IPS-15b (cell line): Measurements from ENCODE around the gene FFAR1.

Experiments used
- H3K27me3 ChIP-seq: one replicate; pipeline ENCODE4 v1.6.1; 2013; ENCODE audit warnings: low read length; ENCODE audit not compliant: control insufficient read depth, insufficient read depth
- H3K36me3 ChIP-seq: one replicate; pipeline ENCODE4 v1.6.1; 2013; ENCODE audit warnings: low read length; ENCODE audit not compliant: control insufficient read depth, insufficient read depth
- H3K4me1 ChIP-seq: one replicate; pipeline ENCODE4 v1.6.1; 2013; ENCODE audit warnings: mild to moderate bottlenecking, low read length; ENCODE audit not compliant: control insufficient read depth, insufficient read depth
- H3K4me3 ChIP-seq: one replicate; pipeline ENCODE4 v1.5.1; 2013; ENCODE audit warnings: low read depth, low read length
- H3K9ac ChIP-seq: one replicate; pipeline ENCODE4 v1.6.1; 2013; ENCODE audit warnings: low read depth, mild to moderate bottlenecking, low read length
- H3K9me3 ChIP-seq: one replicate; pipeline ENCODE4 v1.6.1; 2013; ENCODE audit warnings: mild to moderate bottlenecking, low read length; ENCODE audit not compliant: control insufficient read depth, insufficient read depth

FFAR1 gene

DNA sequence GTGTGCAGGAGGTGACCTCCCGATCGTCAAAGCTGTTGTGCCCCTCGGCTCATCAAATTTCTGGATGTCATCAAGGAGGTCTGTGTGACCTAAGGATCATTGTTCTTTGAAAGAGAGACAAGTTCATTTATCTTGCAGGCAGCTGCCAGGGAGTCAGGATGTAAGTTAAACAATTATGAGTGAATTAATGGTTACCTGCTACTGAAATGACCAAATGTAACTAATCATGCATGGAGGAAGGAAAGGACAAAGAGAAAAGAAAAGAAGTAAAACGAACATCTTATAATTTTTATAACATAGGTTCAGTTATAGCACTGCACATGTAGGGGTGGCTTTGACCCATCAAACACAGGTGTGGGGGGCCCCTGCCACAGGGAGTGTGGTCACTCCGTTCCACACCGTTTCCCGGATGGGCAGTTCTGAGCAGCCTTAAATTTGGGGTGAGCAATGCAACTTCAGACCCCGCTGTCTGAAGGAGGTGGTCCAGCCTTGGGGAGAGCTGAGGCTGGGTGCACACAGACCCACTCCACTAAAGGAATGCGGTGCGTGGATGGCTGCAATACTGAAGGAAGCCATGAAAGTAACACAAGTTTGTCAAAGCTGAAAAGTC, 13.5 kb upstream of the FFAR1 start:
- H3K27me3 ChIP-seq = no peaks in the 10 kb centered on the region
- H3K9me3 ChIP-seq = no peaks in the 10 kb centered on the region
- H3K4me3 ChIP-seq = no peak overlapping the region
- H3K36me3 ChIP-seq = no peaks in the 10 kb centered on the region
- H3K4me1 ChIP-seq = no peaks in the 10 kb centered on the region
- H3K9ac ChIP-seq = no peak overlapping the region

DNA sequence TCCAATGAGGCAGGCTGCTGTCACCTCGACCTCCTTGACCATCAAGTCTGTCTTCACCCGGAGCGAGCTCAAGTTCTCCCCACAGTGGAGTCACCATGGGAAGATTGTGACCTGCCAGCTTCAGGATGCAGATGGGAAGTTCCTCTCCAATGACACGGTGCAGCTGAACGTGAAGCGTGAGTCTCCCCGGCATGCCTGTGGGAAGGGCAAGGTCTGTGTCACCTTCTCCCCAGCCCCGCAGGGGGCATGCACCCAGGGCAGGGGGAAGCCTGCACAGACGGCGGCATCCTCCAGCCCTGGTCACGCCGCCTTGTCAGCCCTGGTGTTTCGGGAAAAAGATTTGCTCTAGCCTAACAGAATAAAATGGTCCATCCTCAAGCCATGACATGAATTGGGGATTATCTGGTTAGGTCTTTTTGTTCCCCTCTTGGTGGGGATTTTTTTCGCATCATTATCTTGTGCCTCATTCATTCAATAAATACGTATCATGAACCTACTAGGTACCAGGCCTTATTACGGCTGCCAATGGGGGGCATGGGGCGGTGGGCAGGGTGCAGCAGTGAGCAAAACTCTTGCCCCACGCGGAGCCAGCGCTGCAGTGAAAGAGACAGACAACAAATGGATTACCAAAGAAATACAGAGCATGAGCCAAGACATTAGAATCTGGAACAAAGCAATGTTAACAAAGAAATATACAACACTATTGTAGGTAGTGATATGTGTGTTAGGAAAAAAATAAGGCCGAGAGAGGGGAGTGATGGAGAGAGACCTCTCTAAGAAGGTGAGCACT, 11.3 kb upstream of the FFAR1 start:
- Histone ChIP-seq H3K36me3 (no peaks in the 10 kb centered on the region), H3K4me3 (no peak overlapping the region), H3K4me1 (no peaks in the 10 kb centered on the region), H3K9me3 (no peaks in the 10 kb centered on the region), H3K9ac (no peak overlapping the region), H3K27me3 (no peaks in the 10 kb centered on the region)

DNA sequence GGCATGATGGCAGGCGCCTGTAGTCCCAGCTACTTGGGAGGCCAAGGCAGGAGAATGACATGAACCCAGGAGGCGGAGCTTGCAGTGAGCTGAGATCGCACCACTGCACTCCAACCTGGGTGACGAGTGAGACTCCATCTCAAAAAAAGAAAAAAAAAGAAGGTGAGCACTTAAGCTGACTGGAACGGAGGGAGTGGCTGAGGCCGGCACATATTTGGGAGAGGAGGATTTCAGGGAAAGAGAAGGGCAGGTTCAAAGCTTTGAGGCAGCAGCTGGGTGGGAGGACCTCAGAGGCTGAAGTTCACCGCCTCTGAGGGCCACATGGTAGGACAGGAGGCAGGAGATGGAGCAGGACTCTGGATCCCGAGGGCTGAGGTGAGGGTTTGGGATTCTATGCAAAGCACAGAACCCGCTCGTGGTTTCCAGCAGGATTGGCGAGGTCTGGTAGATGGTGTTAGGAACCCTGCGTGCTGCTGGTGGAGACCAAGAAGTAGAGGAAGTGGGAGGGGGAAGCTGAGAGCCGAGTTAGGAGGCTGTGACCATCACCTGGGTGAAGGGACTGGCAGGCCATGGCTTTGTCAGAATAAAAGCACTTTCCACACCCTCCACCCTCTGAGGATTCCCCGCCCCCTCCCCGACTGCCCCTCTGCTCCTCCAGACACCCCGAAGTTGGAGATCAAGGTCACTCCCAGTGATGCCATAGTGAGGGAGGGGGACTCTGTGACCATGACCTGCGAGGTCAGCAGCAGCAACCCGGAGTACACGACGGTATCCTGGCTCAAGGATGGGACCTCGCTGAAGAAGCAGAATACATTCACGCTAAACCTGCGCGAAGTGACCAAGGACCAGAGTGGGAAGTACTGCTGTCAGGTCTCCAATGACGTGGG, 10.4 kb upstream of the FFAR1 start:
- Histone ChIP-seq H3K4me3 (no peak overlapping the region), H3K36me3 (no peaks in the 10 kb centered on the region), H3K9me3 (no peaks in the 10 kb centered on the region), H3K27me3 (no peaks in the 10 kb centered on the region), H3K4me1 (no peaks in the 10 kb centered on the region), H3K9ac (no peak overlapping the region)

DNA sequence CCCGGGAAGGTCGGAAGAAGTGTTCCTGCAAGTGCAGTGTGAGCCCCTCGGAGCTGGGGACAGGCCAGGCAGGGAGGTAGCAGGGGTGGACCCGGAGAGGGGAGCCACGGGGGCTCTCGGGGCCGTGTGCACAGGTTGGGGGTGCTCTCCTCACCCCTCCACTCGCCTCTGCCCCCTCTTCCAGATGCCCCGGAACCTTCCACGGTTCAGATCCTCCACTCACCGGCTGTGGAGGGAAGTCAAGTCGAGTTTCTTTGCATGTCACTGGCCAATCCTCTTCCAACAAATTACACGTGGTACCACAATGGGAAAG, 9.8 kb upstream of the FFAR1 start:
- H3K4me1 ChIP-seq = no peaks in the 10 kb centered on the region
- no peaks in the 10 kb centered on the region for H3K36me3 ChIP-seq
- no peaks in the 10 kb centered on the region for H3K9me3 ChIP-seq
- H3K9ac ChIP-seq = no peak overlapping the region
- no peaks in the 10 kb centered on the region for H3K27me3 ChIP-seq
- H3K4me3 ChIP-seq = no peak overlapping the region

DNA sequence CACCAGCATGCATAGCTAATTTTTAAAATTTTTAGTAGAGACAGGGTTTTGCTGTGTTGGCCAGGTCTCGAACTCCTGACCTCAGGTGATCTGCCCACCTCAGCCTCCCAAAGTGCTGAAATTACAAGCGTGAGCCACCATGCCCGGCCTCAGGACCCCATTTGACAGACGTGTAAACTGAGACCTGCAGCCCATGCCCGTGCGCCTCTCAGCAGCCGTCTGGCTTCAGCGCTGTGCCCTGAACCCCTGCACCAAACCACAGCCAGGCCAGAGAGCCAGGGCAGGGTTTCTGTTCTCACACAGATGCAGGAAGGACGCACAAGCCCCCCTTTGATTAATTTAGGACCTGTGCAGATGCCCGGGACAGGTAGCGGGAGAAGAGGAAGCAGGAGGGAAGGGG, 7.3 kb upstream of the FFAR1 start:
- Histone ChIP-seq H3K27me3 (no peaks in the 10 kb centered on the region), H3K4me1 (no peaks in the 10 kb centered on the region), H3K9me3 (no peaks in the 10 kb centered on the region)

DNA sequence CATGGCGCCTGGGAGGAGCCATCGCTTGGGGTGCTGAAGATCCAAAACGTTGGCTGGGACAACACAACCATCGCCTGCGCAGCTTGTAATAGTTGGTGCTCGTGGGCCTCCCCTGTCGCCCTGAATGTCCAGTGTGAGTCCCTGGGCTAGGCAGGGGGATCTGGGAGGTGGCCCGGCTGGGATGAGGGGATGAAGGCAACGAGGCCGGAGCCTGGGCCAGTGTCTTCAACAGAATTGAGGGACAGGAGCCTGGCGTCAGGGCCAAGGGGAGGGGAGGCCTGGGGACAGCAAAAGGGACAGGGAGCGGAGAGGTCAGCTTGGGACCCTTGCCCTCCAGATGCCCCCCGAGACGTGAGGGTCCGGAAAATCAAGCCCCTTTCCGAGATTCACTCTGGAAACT, 6.7 kb upstream of the FFAR1 start:
- H3K4me1 ChIP-seq = no peaks in the 10 kb centered on the region
- H3K27me3 ChIP-seq = no peaks in the 10 kb centered on the region
- H3K36me3 ChIP-seq = no peaks in the 10 kb centered on the region
- no peaks in the 10 kb centered on the region for H3K9me3 ChIP-seq
- H3K4me3 ChIP-seq = no peak overlapping the region
- H3K9ac ChIP-seq = no peak overlapping the region

More for the DNA sequence above, 7.3 kb upstream of the FFAR1 start:
- no peak overlapping the region for H3K9ac ChIP-seq
- H3K4me3 ChIP-seq = no peak overlapping the region
- H3K36me3 ChIP-seq = no peaks in the 10 kb centered on the region

DNA sequence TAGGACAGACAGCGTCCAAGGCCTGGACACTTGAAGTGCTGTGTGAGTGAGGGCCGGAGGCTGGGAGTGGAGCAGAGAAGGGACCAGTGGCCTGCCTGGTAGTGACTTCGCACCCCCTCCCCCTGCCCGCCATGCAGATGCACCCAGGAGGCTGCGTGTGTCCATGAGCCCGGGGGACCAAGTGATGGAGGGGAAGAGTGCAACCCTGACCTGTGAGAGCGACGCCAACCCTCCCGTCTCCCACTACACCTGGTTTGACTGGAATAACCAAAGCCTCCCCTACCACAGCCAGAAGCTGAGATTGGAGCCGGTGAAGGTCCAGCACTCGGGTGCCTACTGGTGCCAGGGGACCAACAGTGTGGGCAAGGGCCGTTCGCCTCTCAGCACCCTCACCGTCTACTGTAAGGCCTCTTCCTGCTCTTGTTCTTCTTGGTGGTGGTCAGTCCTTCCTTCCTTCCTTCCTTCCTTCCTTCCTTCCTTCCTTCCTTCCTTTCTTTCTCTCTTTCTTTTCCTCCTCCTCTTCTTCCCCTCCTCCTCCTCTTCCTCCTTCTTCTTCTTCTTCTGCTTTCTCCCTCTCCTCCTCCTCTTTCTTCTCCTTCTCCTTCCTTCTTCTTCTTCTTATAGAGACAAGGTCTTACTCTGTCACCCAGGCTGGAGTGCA, 6.0 kb upstream of the FFAR1 start:
- Histone ChIP-seq H3K36me3 (no peaks in the 10 kb centered on the region), H3K9ac (no peak overlapping the region), H3K4me1 (no peaks in the 10 kb centered on the region)

DNA sequence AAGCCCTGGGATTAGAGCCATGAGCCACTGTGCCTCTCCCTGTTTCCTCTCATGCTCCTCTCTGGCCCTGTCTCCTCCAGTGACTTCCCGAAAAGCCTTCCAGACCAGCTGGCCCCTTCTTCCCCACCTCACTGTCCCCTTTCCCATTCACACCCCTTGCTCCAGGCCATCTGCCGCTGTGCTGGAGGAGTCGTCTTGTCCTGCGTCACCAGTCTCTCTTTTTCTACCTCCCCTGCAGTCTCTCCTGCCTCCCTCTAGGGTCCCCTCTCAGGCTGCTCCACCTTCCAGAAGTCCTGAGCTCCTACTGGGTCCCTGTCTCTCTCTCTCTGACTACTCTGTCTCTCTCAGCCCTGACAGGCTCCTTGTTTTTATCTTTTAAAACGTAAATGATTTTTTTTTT, 5.3 kb upstream of the FFAR1 start:
- no peak overlapping the region for H3K4me3 ChIP-seq
- no peaks in the 10 kb centered on the region for H3K4me1 ChIP-seq
- H3K27me3 ChIP-seq = no peaks in the 10 kb centered on the region
- H3K9ac ChIP-seq = no peak overlapping the region
- no peaks in the 10 kb centered on the region for H3K9me3 ChIP-seq
- no peaks in the 10 kb centered on the region for H3K36me3 ChIP-seq

More for the DNA sequence above, 6.0 kb upstream of the FFAR1 start:
- H3K9me3 ChIP-seq = no peaks in the 10 kb centered on the region
- no peaks in the 10 kb centered on the region for H3K27me3 ChIP-seq
- no peak overlapping the region for H3K4me3 ChIP-seq

DNA sequence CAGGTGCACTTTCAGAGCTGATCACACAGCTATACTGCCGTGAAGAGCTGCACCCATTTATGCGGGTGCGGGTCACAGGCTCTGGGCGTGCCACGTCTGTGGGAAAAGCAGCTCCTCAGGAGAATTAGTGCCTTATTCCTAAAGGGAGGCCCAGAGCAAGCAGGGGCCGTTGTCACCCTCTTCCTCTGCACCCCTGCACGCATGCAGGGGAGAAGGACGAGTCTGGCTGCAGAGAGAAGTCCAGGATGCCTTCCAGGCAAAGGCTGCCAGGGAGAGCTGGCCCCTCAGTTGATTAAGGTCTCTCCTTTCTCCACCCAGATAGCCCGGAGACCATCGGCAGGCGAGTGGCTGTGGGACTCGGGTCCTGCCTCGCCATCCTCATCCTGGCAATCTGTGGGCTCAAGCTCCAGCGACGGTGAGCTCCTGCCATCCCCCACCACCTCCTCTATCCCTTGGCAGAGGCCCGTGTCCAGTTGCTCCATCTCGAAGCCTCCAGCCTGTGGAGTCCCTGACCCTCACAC, 3.1 kb upstream of the FFAR1 start:
- H3K9me3 ChIP-seq = no peaks in the 10 kb centered on the region
- no peak overlapping the region for H3K9ac ChIP-seq
- no peaks in the 10 kb centered on the region for H3K27me3 ChIP-seq
- H3K36me3 ChIP-seq = no peaks in the 10 kb centered on the region
- no peaks in the 10 kb centered on the region for H3K4me1 ChIP-seq
- no peak overlapping the region for H3K4me3 ChIP-seq

DNA sequence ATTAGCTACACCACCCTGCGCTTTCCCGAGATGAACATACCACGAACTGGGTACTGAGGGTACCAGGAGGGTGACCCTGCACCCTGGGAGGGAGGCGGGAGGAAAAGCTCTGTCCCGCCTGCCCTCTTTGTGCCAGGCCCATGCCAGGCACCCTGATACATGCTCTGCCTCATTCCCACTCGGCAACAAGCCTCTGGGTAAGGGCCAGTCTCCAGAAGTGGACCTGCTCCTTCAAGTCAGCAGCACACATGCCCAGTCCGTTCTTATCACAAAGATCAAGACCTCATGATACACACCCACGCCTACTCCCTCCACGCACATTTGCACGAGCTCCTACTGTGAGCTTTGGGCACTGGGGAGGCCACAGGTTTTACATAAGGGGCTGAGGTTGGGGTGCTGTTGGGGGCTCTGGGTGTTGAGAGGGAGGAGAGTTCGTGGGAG, 2.0 kb upstream of the FFAR1 start:
- Histone ChIP-seq H3K27me3 (no peaks in the 10 kb centered on the region), H3K4me1 (no peaks in the 10 kb centered on the region), H3K9me3 (no peaks in the 10 kb centered on the region), H3K4me3 (no peak overlapping the region), H3K9ac (no peak overlapping the region), H3K36me3 (no peaks in the 10 kb centered on the region)
